ENCODE results near the gene TNXB. TPM values are rescaled to one million over a fixed set of nuclear protein-coding genes. Genes with fewer than 3 reads are reported as not detected.
A peak's percentile ranks its signal among the peaks of the same experiment; 100 is the strongest.

TNXB gene
- total RNA-seq, 4 donors from 2014 or later: 90.6 to 217 (median 181) TPM

GRCh38 chr6:32092760-32093497, 16.2 kb downstream of the TNXB start:
- DNase-seq: peak; percentile 61 to 76
- Histone ChIP-seq H3K9me3 (no peaks in the 10 kb centered on the region), H3K4me3 (no peak overlapping the region), H3K4me1 (peaks cover 10 to 20% of the 10 kb centered on the region in 2 donors), H3K36me3 (no peaks in the 10 kb centered on the region), H3K27me3 (no peaks in the 10 kb centered on the region), H3K27ac (peak overlapping the region; percentile 93 to 96)
- TF ChIP-seq CTCF (IDR thresholded peaks at IDR 0.05): no peak
- peak in 1 of 2 donors; percentile 24 for TF ChIP-seq POLR2A (IDR thresholded peaks at IDR 0.05)
- intact Hi-C loops (cut with DNase I; ENCODE audit: low total_unique reads): no loop called here

GRCh38 chr6:32089082-32089828, 19.9 kb downstream of the TNXB start:
- H3K9me3 ChIP-seq: no peaks in the 10 kb centered on the region
- TF ChIP-seq POLR2A (IDR thresholded peaks at IDR 0.05) (no peak), CTCF (IDR thresholded peaks at IDR 0.05) (no peak)
- H3K4me1 ChIP-seq: peaks cover 20 to 22% of the 10 kb centered on the region in 2 donors
- no peaks in the 10 kb centered on the region for H3K27me3 ChIP-seq
- no peak overlapping the region for H3K4me3 ChIP-seq
- DNase-seq: peak in 1 of 2 donors; percentile 21
- H3K27ac ChIP-seq: peak overlapping the region; percentile 92 to 96
- intact Hi-C loops (cut with DNase I; ENCODE audit: low total_unique reads): no loop called here
- H3K36me3 ChIP-seq: no peaks in the 10 kb centered on the region

- no peaks in the 10 kb centered on the region for H3K9me3 ChIP-seq
- H3K36me3 ChIP-seq: no peaks in the 10 kb centered on the region
- peaks cover 19 to 22% of the 10 kb centered on the region in 2 donors for H3K4me1 ChIP-seq
- DNase-seq: peak in 1 of 2 donors; percentile 28
- no peak for TF ChIP-seq POLR2A (IDR thresholded peaks at IDR 0.05)
- TF ChIP-seq CTCF (IDR thresholded peaks at IDR 0.05): no peak
- H3K27me3 ChIP-seq: no peaks in the 10 kb centered on the region
- peak overlapping the region; percentile 92 to 96 for H3K27ac ChIP-seq
- intact Hi-C loops (cut with DNase I; ENCODE audit: low total_unique reads): no loop called here
- no peak overlapping the region for H3K4me3 ChIP-seq
Observed at GRCh38 chr6:32088487-32089049, 20.6 kb downstream of the TNXB start.

GRCh38 chr6:32087574-32088486, 21.3 kb downstream of the TNXB start:
- H3K27me3 ChIP-seq: no peaks in the 10 kb centered on the region
- peak overlapping the region in 1 of 2 donors; percentile 9 for H3K4me3 ChIP-seq
- intact Hi-C loops (cut with DNase I; ENCODE audit: low total_unique reads): no loop called here
- peak; percentile 95 for DNase-seq
- H3K27ac ChIP-seq: peak overlapping the region; percentile 92 to 96
- H3K36me3 ChIP-seq: no peaks in the 10 kb centered on the region
- TF ChIP-seq POLR2A (IDR thresholded peaks at IDR 0.05): peak in 1 of 2 donors; percentile 2
- peak; percentile 80 to 92 (median 88) for TF ChIP-seq CTCF (IDR thresholded peaks at IDR 0.05)
- H3K4me1 ChIP-seq: peaks cover 19 to 22% of the 10 kb centered on the region in 2 donors
- no peaks in the 10 kb centered on the region for H3K9me3 ChIP-seq
